GM13977 (cell line): ENCODE measurements around the gene CDC42SE2.
"Not testable (repeated sequence)": the region's sequence is repeated elsewhere in the genome, so short reads cannot be mapped to it uniquely, and the experiment has no call there.

ENCODE experiments used
- DNase-seq: peaks from one replicate; pipeline ENCODE4 v3.0.0; 2012; ENCODE audit warnings: low spot score
- CTCF ChIP-seq: IDR thresholded peaks from 2 replicates; pipeline ENCODE4 v1.5.1; 2012; ENCODE audit warnings: mild to moderate bottlenecking, control low read depth; ENCODE audit not compliant: insufficient read depth; ENCODE audit errors: extremely low read depth, missing control alignments
- in situ Hi-C: fragments of 300-500 bp; cut with MboI; formaldehyde crosslinking; loops from one replicate; pipeline ENCODE4 v1.12.0; 2022; ENCODE audit warnings: low sequenced_read_pairs, low pct_unique_long_range_greater_than_20kb, mixed read lengths, inconsistent platforms; ENCODE audit not compliant: unreplicated experiment

Gene CDC42SE2

GRCh38 chr5:131322926-131323325 lies 59.1 kb downstream of the CDC42SE2 start:
- DNase-seq, result no peak
- in situ Hi-C loops, result no loop called here
- no peak for TF ChIP-seq CTCF

GRCh38 chr5:131323378-131323777 lies 59.5 kb downstream of the CDC42SE2 start:
- DNase-seq, result no peak
- no peak for TF ChIP-seq CTCF
- in situ Hi-C loops, result no loop called here

- TF ChIP-seq CTCF, result no peak
- no peak for DNase-seq
- in situ Hi-C loops, result no loop called here
Observed at GRCh38 chr5:131324303-131324702, 60.5 kb downstream of the CDC42SE2 start.

- TF ChIP-seq CTCF, result no peak
- no peak for DNase-seq
- in situ Hi-C loops, result no loop called here
Observed at GRCh38 chr5:131328536-131329285, 64.9 kb downstream of the CDC42SE2 start.

- no peak for DNase-seq
- in situ Hi-C loops, result no loop called here
Observed at GRCh38 chr5:131329286-131329560, 65.4 kb downstream of the CDC42SE2 start.

GRCh38 chr5:131330031-131330430 lies 66.2 kb downstream of the CDC42SE2 start:
- no peak for DNase-seq
- in situ Hi-C loops, result no loop called here
- no peak for TF ChIP-seq CTCF

More at GRCh38 chr5:131329286-131329560, 65.4 kb downstream of the CDC42SE2 start:
- no peak for TF ChIP-seq CTCF

- in situ Hi-C loops, DNase-seq: not testable (repeated sequence)
Observed at GRCh38 chr5:131335756-131336155, 71.9 kb downstream of the CDC42SE2 start.

- DNase-seq, in situ Hi-C loops: not testable (repeated sequence)
Observed at GRCh38 chr5:131336801-131337200, 72.9 kb downstream of the CDC42SE2 start.

- DNase-seq, in situ Hi-C loops: not testable (repeated sequence)
Observed at GRCh38 chr5:131337240-131338050, 73.6 kb downstream of the CDC42SE2 start.
